Suprapubic skin (tissue), 3 donors: ENCODE data around the gene IRX1.

Experiments used
- EP300 ChIP-seq: sonication (generic); formaldehyde crosslinking; IDR thresholded peaks from one replicate; pipeline ENCODE4 v1.6.1; 2017; ENCODE audit warnings: antibody characterized with exemption
- POLR2A ChIP-seq, 2 donors: fragments of 450-650 bp; IDR thresholded peaks; one replicate each; pipeline ENCODE4 v1.6.1; 2017; ENCODE audit warnings: antibody characterized with exemption in 2 of 2, mild to moderate bottlenecking in 2 of 2, moderate library complexity in 2 of 2
- TF ChIP-seq, protein P1 (sequence below), 2 donors: fragments of 200-600 bp in 1 of 2; fragments of 450-650 bp in 1 of 2; sonication (generic) in 1 of 2; IDR thresholded peaks; one replicate each; pipeline ENCODE4 v1.5.1; 2016 to 2019; ENCODE audit warnings: antibody characterized with exemption in 2 of 2, mild to moderate bottlenecking in 1 of 2, moderate library complexity in 1 of 2

GRCh38 chr5:3634061-3634460 lies 38.4 kb downstream of the IRX1 start:
- TF ChIP-seq, protein P1, sequence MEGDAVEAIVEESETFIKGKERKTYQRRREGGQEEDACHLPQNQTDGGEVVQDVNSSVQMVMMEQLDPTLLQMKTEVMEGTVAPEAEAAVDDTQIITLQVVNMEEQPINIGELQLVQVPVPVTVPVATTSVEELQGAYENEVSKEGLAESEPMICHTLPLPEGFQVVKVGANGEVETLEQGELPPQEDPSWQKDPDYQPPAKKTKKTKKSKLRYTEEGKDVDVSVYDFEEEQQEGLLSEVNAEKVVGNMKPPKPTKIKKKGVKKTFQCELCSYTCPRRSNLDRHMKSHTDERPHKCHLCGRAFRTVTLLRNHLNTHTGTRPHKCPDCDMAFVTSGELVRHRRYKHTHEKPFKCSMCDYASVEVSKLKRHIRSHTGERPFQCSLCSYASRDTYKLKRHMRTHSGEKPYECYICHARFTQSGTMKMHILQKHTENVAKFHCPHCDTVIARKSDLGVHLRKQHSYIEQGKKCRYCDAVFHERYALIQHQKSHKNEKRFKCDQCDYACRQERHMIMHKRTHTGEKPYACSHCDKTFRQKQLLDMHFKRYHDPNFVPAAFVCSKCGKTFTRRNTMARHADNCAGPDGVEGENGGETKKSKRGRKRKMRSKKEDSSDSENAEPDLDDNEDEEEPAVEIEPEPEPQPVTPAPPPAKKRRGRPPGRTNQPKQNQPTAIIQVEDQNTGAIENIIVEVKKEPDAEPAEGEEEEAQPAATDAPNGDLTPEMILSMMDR (IDR thresholded peaks at IDR 0.05) = no peak
- no peak for TF ChIP-seq POLR2A (IDR thresholded peaks at IDR 0.05)
- no peak for TF ChIP-seq EP300
